IPS DF 19.7 (cell line): ENCODE results near the gene CTH.
"Not testable (repeated sequence)": the region's sequence is repeated elsewhere in the genome, so short reads cannot be mapped to it uniquely, and the experiment has no call there.

ENCODE experiments used
- DNase-seq: peaks from one replicate; pipeline ENCODE4 v3.0.0-alpha.2; 2013; ENCODE audit warnings: low read depth, low spot score

The CTH gene

GRCh38 chr1:70405780-70406416 is 5.2 kb upstream of the CTH start:
- DNase-seq = no peak

GRCh38 chr1:70409136-70409535 is 1.9 kb upstream of the CTH start:
- DNase-seq = no peak

- DNase-seq = no peak
Measured at GRCh38 chr1:70411360-70411844, 334 bp downstream of the CTH start.

GRCh38 chr1:70415882-70416281 is 4.8 kb downstream of the CTH start:
- DNase-seq = no peak

- DNase-seq = not testable (repeated sequence)
Measured at GRCh38 chr1:70418973-70419734, 8.1 kb downstream of the CTH start.

GRCh38 chr1:70420320-70420719 is 9.3 kb downstream of the CTH start:
- DNase-seq = no peak

GRCh38 chr1:70426154-70427131 is 15.4 kb downstream of the CTH start:
- no peak for DNase-seq

GRCh38 chr1:70427976-70428375 is 16.9 kb downstream of the CTH start:
- DNase-seq = no peak

- no peak for DNase-seq
Measured at GRCh38 chr1:70429219-70429618, 18.2 kb downstream of the CTH start.

GRCh38 chr1:70429757-70430156 is 18.7 kb downstream of the CTH start:
- DNase-seq = no peak

- no peak for DNase-seq
Measured at GRCh38 chr1:70431317-70431716, 20.2 kb downstream of the CTH start.

GRCh38 chr1:70431874-70432273 is 20.8 kb downstream of the CTH start:
- DNase-seq = no peak

- DNase-seq = no peak
Measured at GRCh38 chr1:70434253-70434859, 23.3 kb downstream of the CTH start.

GRCh38 chr1:70436622-70437251 is 25.7 kb downstream of the CTH start:
- DNase-seq = no peak

GRCh38 chr1:70438529-70438928 is 27.5 kb downstream of the CTH start:
- DNase-seq = no peak

- DNase-seq = no peak
Measured at GRCh38 chr1:70440642-70441391, 29.7 kb downstream of the CTH start.

GRCh38 chr1:70441392-70442035 is 30.4 kb downstream of the CTH start:
- no peak for DNase-seq

- no peak for DNase-seq
Measured at GRCh38 chr1:70442490-70442889, 31.4 kb downstream of the CTH start.

- DNase-seq = no peak
Measured at GRCh38 chr1:70443739-70444138, 32.7 kb downstream of the CTH start.

GRCh38 chr1:70449049-70449448 is 38.0 kb downstream of the CTH start:
- DNase-seq = no peak
